DND-41 (cell line): ENCODE measurements around the gene CFB.

Experiments used
- CTCF ChIP-seq: IDR thresholded peaks from 2 replicates; pipeline ENCODE4 v1.5.1; 2012; ENCODE audit warnings: borderline replicate concordance, low read length, moderate library complexity, mild to moderate bottlenecking; ENCODE audit not compliant: poor library complexity, severe bottlenecking; ENCODE audit errors: extremely low read depth
- EZH2 ChIP-seq: IDR thresholded peaks from 3 replicates; pipeline ENCODE4 v1.6.1; 2012; ENCODE audit warnings: borderline replicate concordance, low read depth, mild to moderate bottlenecking, moderate library complexity, low read length, inconsistent platforms; ENCODE audit not compliant: severe bottlenecking

- TF ChIP-seq CTCF (no peak), EZH2 (no peak)
Measured at GRCh38 chr6:31935823-31936222, 10.1 kb upstream of the CFB start.
